Activated CD8-positive, alpha-beta T cell treated with anti-CD3 and anti-CD28 coated beads for 36 hours (primary cell): ENCODE measurements around the gene UBASH3B. TPM values are rescaled to one million over a fixed set of nuclear protein-coding genes. Genes with fewer than 3 reads are reported as not detected.

Source experiments
- ATAC-seq: fragments of 200-7000 bp; cut with Tn5 transposase; one replicate; pipeline ENCODE4 v1.10.0; 2021; ENCODE audit warnings: mild to moderate bottlenecking, moderate library complexity
- CTCF ChIA-PET: fragments of 350-600 bp; sonication (Branson Sonifier 250); formaldehyde crosslinking; loops from one replicate; lab custom pipeline; 2021; ENCODE audit warnings: antibody characterized with exemption; lab: Charles Lee
- POLR2A ChIA-PET: fragments of 350-600 bp; sonication (Branson Sonifier 250); formaldehyde crosslinking; loops from one replicate; lab custom pipeline; 2021; ENCODE audit warnings: antibody characterized with exemption; lab: Charles Lee
- DNase-seq: peaks from one replicate; pipeline ENCODE4 v3.0.0-alpha.2; 2020
- H3K27ac Mint-ChIP-seq: one replicate; pipeline ENCODE4 v1.8.0; 2021; ENCODE audit warnings: mild to moderate bottlenecking, mixed read lengths
- H3K27me3 Mint-ChIP-seq: one replicate; pipeline ENCODE4 v1.8.0; 2021; ENCODE audit warnings: mixed read lengths
- H3K36me3 Mint-ChIP-seq: one replicate; pipeline ENCODE4 v1.8.0; 2021; ENCODE audit warnings: low read depth, mixed read lengths
- H3K4me1 Mint-ChIP-seq: one replicate; pipeline ENCODE4 v1.8.0; 2021; ENCODE audit warnings: low read depth, mixed read lengths
- H3K4me3 Mint-ChIP-seq: one replicate; pipeline ENCODE4 v1.8.0; 2021; ENCODE audit warnings: mild to moderate bottlenecking, moderate library complexity, mixed read lengths
- H3K9me3 Mint-ChIP-seq: one replicate; pipeline ENCODE4 v1.8.0; 2021; ENCODE audit warnings: mixed read lengths
- intact Hi-C: fragments of 100-400 bp; cut with micrococcal nuclease; formaldehyde crosslinking; loops from one replicate; pipeline ENCODE4 v1.10.0; 2022
- total RNA-seq, 2 experiments: library from RNA; stranded (reverse); gene quantifications; one replicate each; pipeline ENCODE4 v1.2.3, GENCODE V29; 2021
- TF ChIP-seq, protein P1 (sequence below): fragments of 200-600 bp; IDR thresholded peaks from one replicate; pipeline ENCODE4 v1.8.0; 2022; ENCODE audit warnings: antibody characterized with exemption, mild to moderate bottlenecking

UBASH3B gene
- total RNA-seq, 2 experiments from 2014 or later: 36.1 to 40.6 TPM

- H3K9me3 Mint-ChIP-seq: no peaks in the 10 kb centered on the region
- intact Hi-C loops: loop anchor here (5.0 kb wide), 1 partner anchor 218 kb away; no protein-coding TSS in a partner anchor
- H3K4me3 Mint-ChIP-seq: no peak overlapping the region
- no peaks in the 10 kb centered on the region for H3K36me3 Mint-ChIP-seq
- H3K4me1 Mint-ChIP-seq: peaks cover 17% of the 10 kb centered on the region
- ChIA-PET CTCF (interaction anchor here (1.5 to 11.1 kb wide), 5 partner anchors 53 to 219 kb away, joined by 3 to 149 read pairs (median 10); no protein-coding TSS in a partner anchor), POLR2A (no interaction called here)
- no peak for ATAC-seq
- DNase-seq: no peak
- H3K27me3 Mint-ChIP-seq: no peaks in the 10 kb centered on the region
- TF ChIP-seq, protein P1, sequence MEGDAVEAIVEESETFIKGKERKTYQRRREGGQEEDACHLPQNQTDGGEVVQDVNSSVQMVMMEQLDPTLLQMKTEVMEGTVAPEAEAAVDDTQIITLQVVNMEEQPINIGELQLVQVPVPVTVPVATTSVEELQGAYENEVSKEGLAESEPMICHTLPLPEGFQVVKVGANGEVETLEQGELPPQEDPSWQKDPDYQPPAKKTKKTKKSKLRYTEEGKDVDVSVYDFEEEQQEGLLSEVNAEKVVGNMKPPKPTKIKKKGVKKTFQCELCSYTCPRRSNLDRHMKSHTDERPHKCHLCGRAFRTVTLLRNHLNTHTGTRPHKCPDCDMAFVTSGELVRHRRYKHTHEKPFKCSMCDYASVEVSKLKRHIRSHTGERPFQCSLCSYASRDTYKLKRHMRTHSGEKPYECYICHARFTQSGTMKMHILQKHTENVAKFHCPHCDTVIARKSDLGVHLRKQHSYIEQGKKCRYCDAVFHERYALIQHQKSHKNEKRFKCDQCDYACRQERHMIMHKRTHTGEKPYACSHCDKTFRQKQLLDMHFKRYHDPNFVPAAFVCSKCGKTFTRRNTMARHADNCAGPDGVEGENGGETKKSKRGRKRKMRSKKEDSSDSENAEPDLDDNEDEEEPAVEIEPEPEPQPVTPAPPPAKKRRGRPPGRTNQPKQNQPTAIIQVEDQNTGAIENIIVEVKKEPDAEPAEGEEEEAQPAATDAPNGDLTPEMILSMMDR: no peak
- H3K27ac Mint-ChIP-seq: no peak overlapping the region
Measured at GRCh38 chr11:122634501-122634900, 21.0 kb upstream of the UBASH3B start.

DNA sequence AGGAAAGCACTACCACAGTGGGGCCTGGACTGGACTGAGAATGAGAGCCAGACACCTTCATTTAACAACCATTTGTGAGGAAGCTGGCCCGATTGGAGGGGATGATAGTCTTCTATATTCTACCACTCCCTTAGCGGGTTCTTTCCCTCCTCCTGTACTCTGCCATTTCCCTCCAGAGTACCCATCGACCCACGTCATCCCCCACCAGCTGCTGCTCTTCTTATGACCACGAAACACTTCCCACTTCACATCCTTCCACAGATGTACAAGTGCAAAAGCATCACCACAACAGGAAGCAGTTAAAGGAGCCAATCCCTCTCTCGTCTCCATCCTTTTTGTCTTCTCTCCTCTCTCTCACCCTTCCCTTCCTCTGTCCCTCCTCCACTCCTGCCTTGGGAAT, 18.0 kb upstream of the UBASH3B start:
- ChIA-PET POLR2A (interaction anchor here (1.2 to 1.4 kb wide), 2 partner anchors 9 to 31 kb away, joined by 3 to 4 read pairs; no protein-coding TSS in a partner anchor), CTCF (interaction anchor here (1.3 to 11.1 kb wide), 4 partner anchors 9 to 145 kb away, joined by 3 to 149 read pairs (median 61); no protein-coding TSS in a partner anchor)
- peaks cover 11% of the 10 kb centered on the region for H3K4me1 Mint-ChIP-seq

GRCh38 chr11:122642472-122642922, 13.0 kb upstream of the UBASH3B start:
- intact Hi-C loops: no loop called here
- no peak for DNase-seq
- peaks cover 4% of the 10 kb centered on the region for H3K4me1 Mint-ChIP-seq
- CTCF ChIA-PET: interaction anchor here (1.4 kb wide), 1 partner anchor 13 kb away, joined by 3 read pairs; no protein-coding TSS in a partner anchor
- H3K27me3 Mint-ChIP-seq: no peaks in the 10 kb centered on the region
- no peaks in the 10 kb centered on the region for H3K9me3 Mint-ChIP-seq
- POLR2A ChIA-PET: interaction anchor here (1.0 kb wide), 1 partner anchor 16 kb away, joined by 3 read pairs; no protein-coding TSS in a partner anchor
- H3K36me3 Mint-ChIP-seq: no peaks in the 10 kb centered on the region
- TF ChIP-seq, protein P1: no peak
- ATAC-seq: no peak
- H3K27ac Mint-ChIP-seq: no peak overlapping the region
- no peak overlapping the region for H3K4me3 Mint-ChIP-seq

More for the DNA sequence above, 18.0 kb upstream of the UBASH3B start:
- H3K27me3 Mint-ChIP-seq: no peaks in the 10 kb centered on the region
- H3K9me3 Mint-ChIP-seq: no peaks in the 10 kb centered on the region
- no peak overlapping the region for H3K4me3 Mint-ChIP-seq
- ATAC-seq: peak; percentile 78
- TF ChIP-seq, protein P1: no peak
- H3K27ac Mint-ChIP-seq: no peak overlapping the region
- peak; percentile 59 for DNase-seq
- intact Hi-C loops: no loop called here
- no peaks in the 10 kb centered on the region for H3K36me3 Mint-ChIP-seq

DNA sequence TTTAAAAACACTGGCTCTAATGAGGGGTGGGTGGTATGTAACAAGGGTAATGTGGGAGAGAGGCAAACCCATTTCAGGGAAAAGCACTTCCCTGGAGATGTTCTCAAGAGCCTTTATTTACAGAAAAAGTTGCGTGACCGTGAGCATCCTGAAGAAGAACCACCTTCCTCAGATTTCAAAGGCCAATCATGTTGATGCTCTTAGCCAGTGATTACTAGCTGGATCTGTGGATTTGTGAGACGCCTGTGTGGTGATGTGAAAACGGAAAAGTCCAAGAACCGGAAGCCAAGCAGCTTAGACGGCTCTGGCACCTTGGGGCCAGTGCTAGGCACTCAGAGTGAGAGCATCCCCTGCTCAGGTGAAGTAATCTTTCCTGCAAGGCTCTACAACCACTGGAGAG, 12.6 kb upstream of the UBASH3B start:
- DNase-seq (no peak), ATAC-seq (no peak)
- TF ChIP-seq, protein P1: no peak
- H3K27me3 Mint-ChIP-seq: no peaks in the 10 kb centered on the region
- ChIA-PET CTCF (interaction anchor here (1.4 kb wide), 1 partner anchor 14 kb away, joined by 3 read pairs; no protein-coding TSS in a partner anchor), POLR2A (interaction anchor here (1.0 kb wide), 1 partner anchor 16 kb away, joined by 3 read pairs; no protein-coding TSS in a partner anchor)
- H3K36me3 Mint-ChIP-seq: no peaks in the 10 kb centered on the region
- H3K4me3 Mint-ChIP-seq: no peak overlapping the region
- intact Hi-C loops: no loop called here
- no peak overlapping the region for H3K27ac Mint-ChIP-seq
- H3K4me1 Mint-ChIP-seq: no peaks in the 10 kb centered on the region
- H3K9me3 Mint-ChIP-seq: no peaks in the 10 kb centered on the region

DNA sequence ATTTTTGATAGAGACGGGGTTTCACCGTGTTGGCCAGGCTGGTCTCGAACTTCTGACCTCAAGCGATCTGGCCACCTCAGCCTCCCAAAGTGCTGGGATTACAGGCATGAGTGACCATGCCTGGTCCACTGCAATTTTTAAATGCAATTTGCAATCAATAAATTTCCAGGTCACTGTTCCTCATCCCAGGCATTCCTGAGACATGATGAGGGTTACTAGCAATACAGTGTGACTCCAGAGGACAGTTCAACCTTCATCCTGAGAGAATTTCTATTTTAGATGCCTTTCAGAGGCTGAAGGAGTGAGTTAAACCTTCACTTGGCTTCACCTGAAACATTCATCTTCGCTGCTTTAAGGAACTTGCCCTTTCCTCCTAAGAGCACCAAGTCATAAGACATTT, 9.7 kb upstream of the UBASH3B start:
- Mint-ChIP-seq H3K9me3 (no peaks in the 10 kb centered on the region), H3K4me3 (no peak overlapping the region)
- POLR2A ChIA-PET: no interaction called here

More for the DNA sequence above, 9.7 kb upstream of the UBASH3B start:
- intact Hi-C loops: no loop called here
- CTCF ChIA-PET: interaction anchor here (2.0 to 4.1 kb wide), 4 partner anchors 10 to 136 kb away, joined by 6 to 18 read pairs (median 10); partner anchors contain the start of gene UBASH3B
- H3K27me3 Mint-ChIP-seq: no peaks in the 10 kb centered on the region
- no peak overlapping the region for H3K27ac Mint-ChIP-seq
- no peaks in the 10 kb centered on the region for H3K4me1 Mint-ChIP-seq
- ATAC-seq (no peak), DNase-seq (no peak)
- H3K36me3 Mint-ChIP-seq: no peaks in the 10 kb centered on the region
- TF ChIP-seq, protein P1: no peak
